Measurements from ENCODE around the gene CTDSP2.
A peak's percentile ranks its signal among the peaks of the same experiment; 100 is the strongest.

DNA sequence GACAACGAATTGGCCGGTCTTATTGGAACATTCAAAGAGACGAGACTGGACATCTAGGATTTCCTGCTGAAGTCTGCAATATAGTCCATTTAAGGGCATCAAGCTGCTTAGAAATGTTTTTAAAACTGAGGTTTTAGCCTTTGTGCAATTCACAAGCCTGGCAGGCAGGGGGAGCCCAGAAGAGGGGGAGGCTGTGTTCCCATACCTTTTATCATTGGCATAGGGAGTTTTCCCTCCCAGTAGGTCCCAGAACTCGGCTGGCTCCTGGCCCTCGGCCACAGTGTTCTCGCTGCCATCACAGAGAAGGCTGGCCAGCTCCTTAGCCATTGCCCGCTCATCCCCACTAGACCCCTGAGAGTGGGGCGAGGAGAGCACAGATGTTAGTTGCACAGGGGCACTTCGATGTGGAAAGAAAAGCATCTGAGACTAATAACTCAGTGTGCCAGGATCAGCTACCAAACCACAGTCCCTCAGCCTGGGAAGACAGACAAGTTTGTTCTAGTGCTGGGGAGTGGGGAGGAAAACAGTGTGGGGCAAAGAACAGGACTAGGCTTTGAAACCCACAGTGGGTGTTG, 43.1 kb downstream of the CTDSP2 start:
- TF ChIP-seq, protein P1, sequence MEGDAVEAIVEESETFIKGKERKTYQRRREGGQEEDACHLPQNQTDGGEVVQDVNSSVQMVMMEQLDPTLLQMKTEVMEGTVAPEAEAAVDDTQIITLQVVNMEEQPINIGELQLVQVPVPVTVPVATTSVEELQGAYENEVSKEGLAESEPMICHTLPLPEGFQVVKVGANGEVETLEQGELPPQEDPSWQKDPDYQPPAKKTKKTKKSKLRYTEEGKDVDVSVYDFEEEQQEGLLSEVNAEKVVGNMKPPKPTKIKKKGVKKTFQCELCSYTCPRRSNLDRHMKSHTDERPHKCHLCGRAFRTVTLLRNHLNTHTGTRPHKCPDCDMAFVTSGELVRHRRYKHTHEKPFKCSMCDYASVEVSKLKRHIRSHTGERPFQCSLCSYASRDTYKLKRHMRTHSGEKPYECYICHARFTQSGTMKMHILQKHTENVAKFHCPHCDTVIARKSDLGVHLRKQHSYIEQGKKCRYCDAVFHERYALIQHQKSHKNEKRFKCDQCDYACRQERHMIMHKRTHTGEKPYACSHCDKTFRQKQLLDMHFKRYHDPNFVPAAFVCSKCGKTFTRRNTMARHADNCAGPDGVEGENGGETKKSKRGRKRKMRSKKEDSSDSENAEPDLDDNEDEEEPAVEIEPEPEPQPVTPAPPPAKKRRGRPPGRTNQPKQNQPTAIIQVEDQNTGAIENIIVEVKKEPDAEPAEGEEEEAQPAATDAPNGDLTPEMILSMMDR (conservative IDR thresholded peaks at IDR 0.05; ENCODE audit: low read length) = peak; percentile 89
- TF ChIP-seq EZH2phosphoT487 (IDR thresholded peaks at IDR 0.05; ENCODE audit: borderline replicate concordance, low read depth, low read length) = no peak
